A673 (cell line): Measurements from ENCODE around the gene QKI. TPM values are rescaled to one million over a fixed set of nuclear protein-coding genes. Genes with fewer than 3 reads are reported as not detected.

Source experiments
- BruUV-seq: library from RNA; stranded (reverse); fragments of 400-500 nt; replicated peaks from 2 replicates; lab custom pipeline; 2021; lab: Mats Ljungman, UMichigan
- CTCF ChIA-PET: fragments of 300-600 bp; sonication (Branson Sonifier 250); formaldehyde crosslinking; loops from one replicate; lab custom pipeline; 2022; ENCODE audit warnings: antibody characterized with exemption; lab: Charles Lee
- POLR2A ChIA-PET: fragments of 300-600 bp; sonication (Branson Sonifier 250); formaldehyde crosslinking; loops from one replicate; lab custom pipeline; 2022; ENCODE audit warnings: antibody characterized with exemption; ENCODE audit not compliant: low non-redundant PET; lab: Charles Lee
- DNase-seq: peaks from one replicate; pipeline ENCODE4 v3.0.0-alpha.2; 2015; ENCODE audit warnings: low spot score
- H3K27ac ChIP-seq: fragments of 200-600 bp; sonication (generic); 2 replicates; pipeline ENCODE4 v1.5.1; 2016; ENCODE audit warnings: mixed run types, low read depth, mild to moderate bottlenecking, mixed read lengths, antibody characterized with exemption, low read length; ENCODE audit not compliant: poor library complexity, severe bottlenecking
- H3K27me3 ChIP-seq: fragments of 200-600 bp; sonication (generic); replicated peaks from 2 replicates; pipeline ENCODE4 v1.6.1; 2017; ENCODE audit warnings: mixed run types, low read depth, mild to moderate bottlenecking, mixed read lengths, antibody characterized with exemption, low read length; ENCODE audit not compliant: insufficient read depth, poor library complexity
- H3K36me3 ChIP-seq: fragments of 200-600 bp; sonication (generic); 2 replicates; pipeline ENCODE4 v1.6.1; 2016; ENCODE audit warnings: mixed run types, mild to moderate bottlenecking, mixed read lengths, antibody characterized with exemption, low read length; ENCODE audit not compliant: insufficient read depth, poor library complexity, severe bottlenecking
- H3K4me1 ChIP-seq: fragments of 200-600 bp; sonication (generic); 2 replicates; pipeline ENCODE4 v1.6.1; 2017; ENCODE audit warnings: mixed run types, mild to moderate bottlenecking, mixed read lengths, antibody characterized with exemption, low read length; ENCODE audit not compliant: insufficient read depth, poor library complexity, severe bottlenecking
- H3K4me3 ChIP-seq: fragments of 200-600 bp; sonication (generic); 2 replicates; pipeline ENCODE4 v1.5.1; 2016; ENCODE audit warnings: low read depth, mixed run types, mild to moderate bottlenecking, mixed read lengths, low read length; ENCODE audit not compliant: poor library complexity, severe bottlenecking
- H3K9me3 ChIP-seq: fragments of 200-600 bp; sonication (generic); 2 replicates; pipeline ENCODE4 v1.6.1; 2016; ENCODE audit warnings: mixed run types, low read depth, mild to moderate bottlenecking, mixed read lengths, antibody characterized with exemption, low read length; ENCODE audit not compliant: poor library complexity, severe bottlenecking
- CTCF ChIP-seq: fragments of 300-800, 200-600 bp; sonication (generic); conservative IDR thresholded peaks from 2 replicates; pipeline ENCODE4 v1.5.1; 2017; ENCODE audit warnings: low read depth, mild to moderate bottlenecking, antibody characterized with exemption, low read length, moderate library complexity, mixed read lengths
- EZH2 ChIP-seq: fragments of 200-600 bp; sonication (generic); IDR thresholded peaks from 2 replicates; pipeline ENCODE4 v1.6.1; 2017; ENCODE audit warnings: borderline replicate concordance, low read depth, mild to moderate bottlenecking, mixed read lengths, antibody characterized with exemption, low read length; ENCODE audit not compliant: poor library complexity, severe bottlenecking
- intact Hi-C: fragments of 100-400 bp; cut with micrococcal nuclease; formaldehyde crosslinking; loops from one replicate; pipeline ENCODE4 v1.10.0; 2022; ENCODE audit not compliant: unreplicated experiment
- total RNA-seq: library from RNA; stranded (reverse); gene quantifications from 2 replicates; pipeline ENCODE4 v1.2.3, GENCODE V29; 2021

The QKI gene
- total RNA-seq, 1 experiment from 2014 or later, result 128 TPM

GRCh38 chr6:163457637-163458561 is 43.4 kb downstream of the QKI start:
- H3K9me3 ChIP-seq, result no peaks in the 10 kb centered on the region
- TF ChIP-seq CTCF, result no peak
- no peak for TF ChIP-seq EZH2
- H3K36me3 ChIP-seq, result no peaks in the 10 kb centered on the region
- BruUV-seq, result no TSS peak
- POLR2A ChIA-PET, result no interaction called here
- intact Hi-C loops, result no loop called here
- CTCF ChIA-PET, result no interaction called here
- no peak for DNase-seq
- no peaks in the 10 kb centered on the region for H3K27me3 ChIP-seq
- no peak overlapping the region for H3K27ac ChIP-seq
- peaks cover 5% of the 10 kb centered on the region for H3K4me1 ChIP-seq
- H3K4me3 ChIP-seq, result no peak overlapping the region

- intact Hi-C loops, result no loop called here
- Histone ChIP-seq H3K4me1 (peaks cover 5% of the 10 kb centered on the region), H3K36me3 (no peaks in the 10 kb centered on the region), H3K9me3 (no peaks in the 10 kb centered on the region), H3K4me3 (no peak overlapping the region), H3K27me3 (no peaks in the 10 kb centered on the region), H3K27ac (no peak overlapping the region)
- ChIA-PET POLR2A (no interaction called here), CTCF (no interaction called here)
- no TSS peak for BruUV-seq
- DNase-seq, result no peak
- TF ChIP-seq EZH2 (no peak), CTCF (no peak)
These were observed 44.5 kb downstream of the QKI start for GRCh38 chr6:163459007-163459406.

- CTCF ChIA-PET, result no interaction called here
- POLR2A ChIA-PET, result no interaction called here
These were observed 45.0 kb downstream of the QKI start for GRCh38 chr6:163459536-163459935.

More at GRCh38 chr6:163459536-163459935, 45.0 kb downstream of the QKI start:
- intact Hi-C loops, result no loop called here
- Histone ChIP-seq H3K4me1 (peaks cover 5% of the 10 kb centered on the region), H3K36me3 (no peaks in the 10 kb centered on the region), H3K27ac (no peak overlapping the region), H3K9me3 (no peaks in the 10 kb centered on the region), H3K27me3 (no peaks in the 10 kb centered on the region), H3K4me3 (no peak overlapping the region)
- no peak for DNase-seq
- no peak for TF ChIP-seq CTCF
- no peak for TF ChIP-seq EZH2
- no TSS peak for BruUV-seq
